SK-N-SH (cell line): Measurements from ENCODE around the gene CA4. TPM values are rescaled to one million over a fixed set of nuclear protein-coding genes. Genes with fewer than 3 reads are reported as not detected.
A peak's percentile ranks its signal among the peaks of the same experiment; 100 is the strongest.

Experiments
- CTCF ChIA-PET: fragments of 300-600, 350-600 bp; formaldehyde crosslinking; extraction: SDS; loops from one replicate; lab custom pipeline; 2021; lab: Yijun Ruan, JAX
- POLR2A ChIA-PET: fragments of 350-600 bp; sonication (Branson Sonifier 250); formaldehyde crosslinking; extraction: SDS; loops from one replicate; lab custom pipeline; 2020; ENCODE audit warnings: antibody characterized with exemption, inconsistent platforms; lab: Yijun Ruan, JAX
- DNase-seq: peaks from one replicate; pipeline ENCODE4 v3.0.0; 2012
- H2AFZ ChIP-seq: fragments of 200-600 bp; sonication (generic); 2 replicates; pipeline ENCODE4 v1.8.1; 2016; ENCODE audit warnings: antibody characterized with exemption, mild to moderate bottlenecking, low read depth
- H3F3A ChIP-seq: fragments of 200-600 bp; sonication (generic); replicated peaks from 2 replicates; pipeline ENCODE3; 2016; ENCODE audit warnings: antibody characterized with exemption, mild to moderate bottlenecking; ENCODE audit not compliant: insufficient read depth
- H3K27ac ChIP-seq, 2 experiments: fragments of 200-500 bp in 1 of 2; fragments of 200-600 bp in 1 of 2; sonication (Bioruptor generic) in 1 of 2; sonication (generic), shearing (Covaris generic) in 1 of 2; 2 replicates each; pipeline versions ENCODE4 v1.5.1 to v1.6.1; 2014 to 2016; ENCODE audit warnings: low read depth in 2 of 2, inconsistent platforms in 1 of 2, low read length in 1 of 2, mild to moderate bottlenecking in 1 of 2, mixed read lengths in 1 of 2
- H3K27me3 ChIP-seq: fragments of 200-600 bp; sonication (generic), shearing (Covaris generic); 2 replicates; pipeline ENCODE4 v1.6.1; 2016; ENCODE audit warnings: mixed run types; ENCODE audit not compliant: insufficient read depth
- H3K36me3 ChIP-seq, 2 experiments: fragments of 200-500 bp in 1 of 2; fragments of 200-600 bp in 1 of 2; sonication (Bioruptor generic) in 1 of 2; sonication (generic) in 1 of 2; replicated peaks in 1 of 2; 2 replicates each; pipeline versions ENCODE3 to v1.5.1; 2014 to 2016; ENCODE audit warnings: low read length in 1 of 2, mild to moderate bottlenecking in 1 of 2; ENCODE audit not compliant: insufficient read depth in 2 of 2, control insufficient read depth in 1 of 2
- H3K4me1 ChIP-seq, 2 experiments: fragments of 200-500 bp in 1 of 2; fragments of 200-600 bp in 1 of 2; sonication (Bioruptor generic) in 1 of 2; sonication (generic), shearing (Covaris generic) in 1 of 2; 2 replicates each; pipeline versions ENCODE4 v1.5.1 to v1.6.1; 2014 to 2016; ENCODE audit warnings: low read depth in 1 of 2, low read length in 1 of 2, mixed run types in 1 of 2; ENCODE audit not compliant: insufficient read depth in 2 of 2, control insufficient read depth in 1 of 2
- H3K4me2 ChIP-seq: fragments of 200-600 bp; sonication (generic), shearing (Covaris generic); 2 replicates; pipeline ENCODE4 v1.6.1; 2017; ENCODE audit warnings: mixed run types
- H3K4me3 ChIP-seq, 2 experiments: fragments of 200-500 bp in 1 of 2; fragments of 200-600 bp in 1 of 2; sonication (Bioruptor generic) in 1 of 2; sonication (generic), shearing (Covaris generic) in 1 of 2; 2 replicates each; pipeline versions ENCODE4 v1.5.1 to v1.8.1; 2014 to 2016; ENCODE audit warnings: low read depth in 2 of 2, inconsistent platforms in 1 of 2, low read length in 1 of 2, mild to moderate bottlenecking in 1 of 2, mixed read lengths in 1 of 2, moderate library complexity in 1 of 2
- H3K79me2 ChIP-seq: fragments of 200-600 bp; sonication (generic); 2 replicates; pipeline ENCODE4 v1.8.1; 2017; ENCODE audit warnings: mild to moderate bottlenecking; ENCODE audit not compliant: insufficient read depth
- H3K9ac ChIP-seq: fragments of 200-600 bp; sonication (generic); 2 replicates; pipeline ENCODE4 v1.6.1; 2017; ENCODE audit warnings: mixed run types
- H3K9me2 ChIP-seq: fragments of 200-600 bp; sonication (generic); 2 replicates; pipeline ENCODE4 v1.6.1; 2017; ENCODE audit warnings: mixed run types
- H3K9me3 ChIP-seq: fragments of 200-600 bp; sonication (generic); 2 replicates; pipeline ENCODE4 v1.6.1; 2017; ENCODE audit warnings: mixed run types, mild to moderate bottlenecking, moderate library complexity
- H4K20me1 ChIP-seq: fragments of 200-600 bp; sonication (generic); 2 replicates; pipeline ENCODE4 v1.6.1; 2017; ENCODE audit warnings: mild to moderate bottlenecking, mixed run types; ENCODE audit not compliant: insufficient read depth
- EZH2phosphoT487 ChIP-seq: fragments of 200-600 bp; sonication (generic); IDR thresholded peaks from 2 replicates; pipeline ENCODE4 v1.6.1; 2017; ENCODE audit warnings: low read depth, mixed run types, mild to moderate bottlenecking, antibody characterized with exemption, moderate library complexity, borderline replicate concordance
- FOXJ3 ChIP-seq: sonication (generic); formaldehyde crosslinking; IDR thresholded peaks from 2 replicates; pipeline ENCODE4 v1.5.1; 2020; ENCODE audit warnings: mild to moderate bottlenecking, missing genetic modification reagents
- GABPA ChIP-seq: IDR thresholded peaks from 2 replicates; pipeline ENCODE4 v1.4.0; 2012; ENCODE audit warnings: low read depth, mild to moderate bottlenecking
- GATA2 ChIP-seq: sonication (generic); formaldehyde crosslinking; IDR thresholded peaks from 2 replicates; pipeline ENCODE4 v1.5.0; 2020; ENCODE audit warnings: mild to moderate bottlenecking, missing genetic modification reagents
- IRF3 ChIP-seq: fragments of 150-350 bp; IDR thresholded peaks from 2 replicates; pipeline ENCODE4 v1.6.1; 2016; ENCODE audit warnings: mild to moderate bottlenecking, low read depth, low read length
- MAX ChIP-seq: IDR thresholded peaks from 2 replicates; pipeline ENCODE4 v1.4.0; 2012; ENCODE audit warnings: low read depth
- MXI1 ChIP-seq: IDR thresholded peaks from 2 replicates; pipeline ENCODE4 v1.6.1; 2012; ENCODE audit warnings: mild to moderate bottlenecking, low read depth, low read length, improper control_type of control experiment
- NRF1 ChIP-seq: IDR thresholded peaks from 2 replicates; pipeline ENCODE4 v1.6.1; 2012; ENCODE audit warnings: low read depth, mild to moderate bottlenecking, low read length
- RAD21 ChIP-seq: IDR thresholded peaks from 2 replicates; pipeline ENCODE4 v1.6.1; 2012; ENCODE audit warnings: mild to moderate bottlenecking, low read length
- RCOR1 ChIP-seq: fragments of 150-350 bp; IDR thresholded peaks from 2 replicates; pipeline ENCODE4 v1.6.1; 2017; ENCODE audit warnings: antibody characterized with exemption, low read length
- RXRA ChIP-seq: IDR thresholded peaks from 2 replicates; pipeline ENCODE4 v1.4.0; 2012; ENCODE audit warnings: low read depth, mild to moderate bottlenecking, borderline replicate concordance
- SMC3 ChIP-seq: IDR thresholded peaks from 2 replicates; pipeline ENCODE4 v1.6.1; 2012; ENCODE audit warnings: low read depth, low read length, improper control_type of control experiment
- TAF1 ChIP-seq: IDR thresholded peaks from 2 replicates; pipeline ENCODE4 v1.6.1; 2012; ENCODE audit warnings: low read depth, mild to moderate bottlenecking, low read length, moderate library complexity, borderline replicate concordance
- TEAD4 ChIP-seq: IDR thresholded peaks from 2 replicates; pipeline ENCODE4 v1.4.0; 2012; ENCODE audit warnings: mild to moderate bottlenecking, borderline replicate concordance; ENCODE audit not compliant: insufficient read depth
- USF1 ChIP-seq: IDR thresholded peaks from 2 replicates; pipeline ENCODE4 v1.4.0; 2012; ENCODE audit warnings: low read depth, borderline replicate concordance
- USF2 ChIP-seq: fragments of 150-350 bp; IDR thresholded peaks from 2 replicates; pipeline ENCODE4 v1.6.1; 2017; ENCODE audit warnings: antibody characterized with exemption, low read length, low read depth, borderline replicate concordance
- ZBTB33 ChIP-seq: IDR thresholded peaks from 2 replicates; pipeline ENCODE4 v1.4.0; 2012; ENCODE audit warnings: low read depth, borderline replicate concordance
- WGBS: methylation state at CpG from one replicate; pipeline ENCODE4 v1.1.6; 2017; ENCODE audit warnings: low lambda C conversion rate; 5-methylcytosine and 5-hydroxymethylcytosine counted together
- polyA plus RNA-seq, 3 experiments: library from polyadenylated mRNA; depleted of rRNA; stranded (reverse); fragments of >200 nt; gene quantifications; 2 replicates each; pipeline ENCODE4 v1.2.3, GENCODE V29; 2012

The CA4 gene
- polyA plus RNA-seq, 1 of the 3 experiments (the other 2 are of a cell fraction) = 0.21 TPM

GRCh38 chr17:60153606-60154390 is 4.0 kb downstream of the CA4 start:
- WGBS = 82% methylated on average over 12 of the region's 12 CpGs
- no peak for TF ChIP-seq USF1
- no peak for TF ChIP-seq RAD21
- no peak for TF ChIP-seq FOXJ3 (CRISPR knock-in tag)
- TF ChIP-seq ZBTB33 = no peak
- TF ChIP-seq USF2 = no peak
- TF ChIP-seq GABPA = no peak
- no peak for TF ChIP-seq EZH2phosphoT487
- TF ChIP-seq MXI1 = no peak
- TF ChIP-seq MAX = no peak
- TF ChIP-seq RXRA = no peak
- TF ChIP-seq TAF1 = no peak
- TF ChIP-seq RCOR1 = no peak
- no peak for TF ChIP-seq IRF3
- no peak for TF ChIP-seq NRF1
- TF ChIP-seq GATA2 (CRISPR knock-in tag) = no peak
- no peak for TF ChIP-seq TEAD4
- TF ChIP-seq SMC3 = no peak
- Histone ChIP-seq H3K36me3 (no peaks in the 10 kb centered on the region), H3K79me2 (no peaks in the 10 kb centered on the region), H3K4me1 (peaks cover 11 to 12% of the 10 kb centered on the region in 2 experiments; a peak in 2 of 4 replicates), H3K9ac (no peak overlapping the region), H4K20me1 (no peaks in the 10 kb centered on the region), H3F3A (no peaks in the 10 kb centered on the region), H2AFZ (no peak overlapping the region), H3K27ac (no peak overlapping the region), H3K9me2 (no peaks in the 10 kb centered on the region), H3K9me3 (no peaks in the 10 kb centered on the region), H3K4me3 (no peak overlapping the region), H3K27me3 (peaks cover 28% of the 10 kb centered on the region), H3K4me2 (no peak overlapping the region)
- DNase-seq = peak; percentile 42
- POLR2A ChIA-PET = no interaction called here
- CTCF ChIA-PET = interaction anchor here (1.0 to 3.9 kb wide), 2 partner anchors 12 to 18 kb away, joined by 3 to 32 read pairs; no protein-coding TSS in a partner anchor
